ENCODE measurements around the gene CDH23.

CDH23 gene

DNA sequence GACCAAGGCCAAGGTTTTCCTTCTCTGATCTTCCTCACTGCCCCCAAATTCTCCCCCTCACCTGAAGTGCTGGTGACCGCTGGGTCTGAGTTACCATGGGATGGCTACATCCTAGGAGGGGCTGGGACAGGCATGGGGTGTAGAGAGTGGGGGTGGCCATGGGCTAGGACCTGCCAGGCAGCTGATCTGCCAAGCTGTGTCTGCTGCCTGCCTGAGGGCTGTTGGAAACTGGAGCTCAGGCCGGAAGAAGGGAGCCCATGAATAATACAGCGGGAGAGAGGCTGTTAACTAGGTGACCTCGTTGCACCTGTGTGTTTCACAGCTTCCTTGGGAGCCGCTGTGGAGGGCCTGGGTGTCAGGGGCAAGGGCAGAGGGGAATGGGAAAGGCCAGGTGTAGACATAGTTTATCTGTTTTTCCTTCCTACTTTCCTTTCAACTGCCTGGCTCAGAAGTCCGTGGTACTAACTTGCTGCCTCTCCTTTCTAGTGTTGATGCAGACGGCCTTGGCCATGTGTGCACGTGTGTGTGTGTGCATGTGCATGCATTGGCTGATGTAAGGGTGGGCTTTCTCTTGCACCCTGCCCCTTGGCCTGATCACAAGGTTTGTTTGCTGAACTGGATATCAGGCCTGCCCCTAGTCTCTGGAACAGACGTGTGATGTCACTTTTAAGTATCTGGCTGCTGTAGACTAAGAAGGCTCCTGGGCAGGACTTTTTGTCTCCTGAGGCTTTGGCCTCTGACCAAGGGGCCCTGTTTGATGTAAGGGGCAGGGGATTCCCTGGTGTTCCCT, 11.9 kb downstream of the CDH23 start:
- H3K36me3 ChIP-seq (ENCODE audit: insufficient read depth, low read depth, low read length), result no peaks in the 10 kb centered on the region
- H3K9ac ChIP-seq (ENCODE audit: low read depth, low read length), result no peak overlapping the region
- no peak overlapping the region for H3K27ac ChIP-seq (ENCODE audit: low read length)
- H3K4me3 ChIP-seq (ENCODE audit: low read length), result no peak overlapping the region
- peaks cover 9% of the 10 kb centered on the region for H3K9me3 ChIP-seq (ENCODE audit: insufficient read depth, low read depth, low read length)
- H3K4me1 ChIP-seq (ENCODE audit: insufficient read depth, low read length), result no peaks in the 10 kb centered on the region
- H3K27me3 ChIP-seq (ENCODE audit: insufficient read depth, low read length), result no peaks in the 10 kb centered on the region

DNA sequence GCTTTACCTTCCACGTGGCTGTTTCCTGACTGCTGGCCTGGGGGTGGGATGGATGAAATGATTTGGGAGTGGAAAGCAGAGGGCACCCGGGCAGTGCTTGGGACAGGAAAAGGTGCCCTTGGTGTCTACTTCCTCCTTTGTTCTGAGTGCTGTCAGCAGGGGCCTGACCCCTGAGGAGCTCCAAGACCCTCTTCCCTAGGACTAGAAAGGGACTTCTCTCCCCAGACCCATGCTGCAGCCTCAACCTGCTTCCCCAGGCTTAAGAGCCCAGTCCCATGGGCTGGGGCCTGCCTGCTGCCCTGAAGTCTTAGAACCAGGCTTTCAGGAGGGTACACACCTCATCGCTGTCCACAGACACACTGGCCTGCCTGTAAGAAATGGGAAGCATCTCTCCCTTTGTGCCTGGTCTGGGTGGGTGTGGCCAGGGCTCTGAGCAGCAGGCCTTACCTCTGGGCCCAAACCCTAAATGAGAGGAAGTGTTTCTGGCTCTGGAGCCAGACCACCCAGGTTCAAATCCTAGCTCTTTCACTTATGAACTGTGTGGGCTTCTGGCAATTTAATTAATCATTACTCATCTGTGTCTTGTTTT, 12.9 kb downstream of the CDH23 start:
- Histone ChIP-seq H3K4me3 (ENCODE audit: low read length) (no peak overlapping the region), H3K9me3 (ENCODE audit: insufficient read depth, low read depth, low read length) (peaks cover 9% of the 10 kb centered on the region), H3K27ac (ENCODE audit: low read length) (no peak overlapping the region), H3K9ac (ENCODE audit: low read depth, low read length) (no peak overlapping the region), H3K36me3 (ENCODE audit: insufficient read depth, low read depth, low read length) (no peaks in the 10 kb centered on the region), H3K27me3 (ENCODE audit: insufficient read depth, low read length) (no peaks in the 10 kb centered on the region), H3K4me1 (ENCODE audit: insufficient read depth, low read length) (no peaks in the 10 kb centered on the region)

DNA sequence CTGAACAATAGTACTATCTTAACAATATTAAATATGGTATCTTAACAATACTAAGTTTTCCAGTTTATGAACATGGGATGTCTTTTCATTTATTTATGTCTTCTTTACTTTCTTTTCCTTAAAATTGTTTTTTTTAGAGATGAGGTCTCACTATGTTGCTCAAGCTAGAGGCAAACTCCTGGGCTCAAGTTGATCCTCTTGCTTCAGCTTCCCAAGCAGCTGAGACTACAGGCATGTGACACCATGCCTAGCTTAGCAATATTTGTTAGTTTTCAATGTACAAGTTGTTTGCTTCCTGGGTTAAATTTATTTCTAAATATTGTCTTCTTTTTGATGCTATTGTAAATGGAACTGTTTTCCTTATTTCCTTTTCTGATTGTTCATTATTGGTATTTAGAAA, 16.9 kb downstream of the CDH23 start:
- Histone ChIP-seq H3K27me3 (ENCODE audit: insufficient read depth, low read length) (no peaks in the 10 kb centered on the region), H3K9ac (ENCODE audit: low read depth, low read length) (no peak overlapping the region), H3K27ac (ENCODE audit: low read length) (no peak overlapping the region), H3K9me3 (ENCODE audit: insufficient read depth, low read depth, low read length) (peaks cover 9% of the 10 kb centered on the region), H3K4me1 (ENCODE audit: insufficient read depth, low read length) (no peaks in the 10 kb centered on the region), H3K4me3 (ENCODE audit: low read length) (no peak overlapping the region), H3K36me3 (ENCODE audit: insufficient read depth, low read depth, low read length) (no peaks in the 10 kb centered on the region)

DNA sequence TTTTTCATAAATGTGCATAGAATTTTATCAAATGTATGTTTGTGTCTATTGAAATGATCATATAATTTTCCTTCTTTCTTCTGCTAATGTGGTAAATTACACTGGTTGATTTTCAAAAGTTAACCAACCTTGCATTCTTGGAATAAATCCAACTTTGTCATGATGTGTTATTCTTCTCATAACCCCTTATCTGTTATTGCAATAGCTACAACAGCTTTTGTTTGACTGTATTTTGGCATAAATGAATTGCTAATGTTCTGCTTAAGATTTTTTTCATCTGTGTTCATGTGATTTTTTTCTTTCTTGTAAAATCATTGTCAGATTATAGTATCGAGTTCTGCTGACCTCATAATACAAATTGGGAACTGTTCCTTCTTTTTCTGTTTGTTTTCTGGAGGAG, 17.6 kb downstream of the CDH23 start:
- Histone ChIP-seq H3K27ac (ENCODE audit: low read length) (no peak overlapping the region), H3K9me3 (ENCODE audit: insufficient read depth, low read depth, low read length) (peaks cover 9% of the 10 kb centered on the region), H3K9ac (ENCODE audit: low read depth, low read length) (no peak overlapping the region), H3K4me1 (ENCODE audit: insufficient read depth, low read length) (no peaks in the 10 kb centered on the region), H3K27me3 (ENCODE audit: insufficient read depth, low read length) (no peaks in the 10 kb centered on the region), H3K4me3 (ENCODE audit: low read length) (no peak overlapping the region), H3K36me3 (ENCODE audit: insufficient read depth, low read depth, low read length) (no peaks in the 10 kb centered on the region)

DNA sequence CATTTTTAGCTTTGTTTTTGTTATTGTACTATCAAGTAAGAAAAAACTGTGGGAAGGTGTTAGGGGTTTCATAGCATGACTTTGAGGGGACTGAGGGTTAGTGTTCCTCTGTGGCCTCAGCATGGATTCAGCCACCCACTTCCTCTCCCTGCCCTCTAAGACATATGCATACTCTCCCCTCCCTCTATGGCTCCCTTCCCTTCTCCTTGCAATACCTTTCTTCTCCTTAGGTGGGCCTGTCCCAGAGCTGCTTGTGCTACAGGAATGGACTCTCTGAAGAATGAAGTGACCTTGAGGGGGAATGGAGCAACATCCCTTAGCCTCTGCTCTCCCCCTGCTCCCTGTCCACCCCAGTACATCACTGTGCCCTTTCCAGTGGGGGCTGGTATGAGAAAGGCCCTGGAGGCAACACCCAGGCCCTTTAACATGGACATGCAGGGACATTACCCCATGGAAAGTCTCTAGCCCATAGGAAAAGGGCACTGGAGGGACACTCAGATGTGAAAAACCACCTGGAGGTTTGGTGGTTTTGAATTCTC, 22.4 kb downstream of the CDH23 start:
- no peaks in the 10 kb centered on the region for H3K27me3 ChIP-seq (ENCODE audit: insufficient read depth, low read length)
- H3K36me3 ChIP-seq (ENCODE audit: insufficient read depth, low read depth, low read length), result no peaks in the 10 kb centered on the region

DNA sequence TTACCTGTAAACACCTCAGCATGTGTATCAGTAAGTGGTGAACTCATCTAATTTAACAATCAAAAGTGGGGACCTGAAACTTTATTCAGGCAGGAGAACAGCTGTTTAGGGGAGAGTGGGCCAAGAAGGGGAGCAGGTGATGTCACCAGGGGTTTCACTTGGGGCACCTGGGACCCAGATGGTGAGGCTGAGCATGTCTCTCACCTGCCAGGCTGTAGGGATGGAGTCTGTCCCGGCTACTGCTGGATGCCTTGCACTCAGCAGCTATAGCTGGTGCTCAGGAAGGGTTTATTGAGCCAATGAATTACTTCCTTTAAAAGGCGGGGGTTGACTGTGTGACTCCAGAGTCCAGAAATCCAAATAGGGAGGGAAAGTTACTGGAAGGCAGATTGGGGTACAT, 23.0 kb downstream of the CDH23 start:
- no peak overlapping the region for H3K27ac ChIP-seq (ENCODE audit: low read length)
- no peaks in the 10 kb centered on the region for H3K9me3 ChIP-seq (ENCODE audit: insufficient read depth, low read depth, low read length)
- H3K4me3 ChIP-seq (ENCODE audit: low read length), result no peak overlapping the region
- H3K36me3 ChIP-seq (ENCODE audit: insufficient read depth, low read depth, low read length), result no peaks in the 10 kb centered on the region
- H3K9ac ChIP-seq (ENCODE audit: low read depth, low read length), result no peak overlapping the region
- no peaks in the 10 kb centered on the region for H3K4me1 ChIP-seq (ENCODE audit: insufficient read depth, low read length)
- no peaks in the 10 kb centered on the region for H3K27me3 ChIP-seq (ENCODE audit: insufficient read depth, low read length)

More for the DNA sequence above, 22.4 kb downstream of the CDH23 start:
- H3K9ac ChIP-seq (ENCODE audit: low read depth, low read length), result no peak overlapping the region
- no peaks in the 10 kb centered on the region for H3K4me1 ChIP-seq (ENCODE audit: insufficient read depth, low read length)
- H3K9me3 ChIP-seq (ENCODE audit: insufficient read depth, low read depth, low read length), result no peaks in the 10 kb centered on the region
- H3K27ac ChIP-seq (ENCODE audit: low read length), result no peak overlapping the region
- H3K4me3 ChIP-seq (ENCODE audit: low read length), result no peak overlapping the region

DNA sequence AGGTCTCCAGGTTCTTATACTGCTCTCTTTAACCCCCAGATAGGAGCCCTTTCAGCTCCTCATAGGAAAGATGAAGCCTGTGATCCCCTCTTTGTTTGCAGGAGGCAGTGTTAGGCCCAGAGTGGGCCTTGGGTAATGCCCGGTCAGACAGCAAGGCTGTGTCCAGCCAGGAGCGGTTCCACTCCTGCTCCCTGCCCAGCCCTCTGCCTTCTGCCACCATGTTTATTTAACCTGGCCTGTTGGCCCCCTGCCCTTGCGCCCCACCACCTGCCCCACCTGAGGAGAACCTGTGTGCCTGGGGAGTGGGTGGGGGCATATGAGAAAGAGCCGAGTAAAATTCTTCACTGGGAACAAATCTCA, 24.3 kb downstream of the CDH23 start:
- H3K27ac ChIP-seq (ENCODE audit: low read length), result no peak overlapping the region
- no peak overlapping the region for H3K4me3 ChIP-seq (ENCODE audit: low read length)
- no peaks in the 10 kb centered on the region for H3K27me3 ChIP-seq (ENCODE audit: insufficient read depth, low read length)
- no peak overlapping the region for H3K9ac ChIP-seq (ENCODE audit: low read depth, low read length)
- no peaks in the 10 kb centered on the region for H3K36me3 ChIP-seq (ENCODE audit: insufficient read depth, low read depth, low read length)
- H3K9me3 ChIP-seq (ENCODE audit: insufficient read depth, low read depth, low read length), result no peaks in the 10 kb centered on the region
- H3K4me1 ChIP-seq (ENCODE audit: insufficient read depth, low read length), result no peaks in the 10 kb centered on the region

DNA sequence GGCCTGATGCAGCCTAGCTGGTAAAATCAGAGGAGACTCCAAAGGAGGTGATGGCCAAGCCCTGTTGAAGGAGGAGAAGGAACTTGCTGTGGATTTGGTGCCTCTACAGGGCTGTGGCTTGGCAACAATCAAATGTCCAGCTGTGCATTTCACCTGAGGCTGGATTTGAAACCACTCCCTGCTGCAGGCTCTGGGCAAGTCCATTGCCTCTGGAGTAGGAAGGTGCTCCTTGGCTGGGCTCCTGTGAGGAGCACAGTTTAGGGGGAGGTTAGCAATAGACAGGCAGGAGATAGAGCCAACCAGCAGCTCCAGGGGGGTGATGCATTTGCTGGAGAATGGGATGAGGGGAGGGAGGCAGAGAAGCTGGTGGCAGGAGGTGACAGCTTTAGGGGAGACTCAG, 26.5 kb downstream of the CDH23 start:
- H3K27ac ChIP-seq (ENCODE audit: low read length), result no peak overlapping the region
- no peaks in the 10 kb centered on the region for H3K4me1 ChIP-seq (ENCODE audit: insufficient read depth, low read length)
- no peak overlapping the region for H3K4me3 ChIP-seq (ENCODE audit: low read length)
- H3K36me3 ChIP-seq (ENCODE audit: insufficient read depth, low read depth, low read length), result no peaks in the 10 kb centered on the region
- H3K9me3 ChIP-seq (ENCODE audit: insufficient read depth, low read depth, low read length), result no peaks in the 10 kb centered on the region
- H3K9ac ChIP-seq (ENCODE audit: low read depth, low read length), result no peak overlapping the region
- no peaks in the 10 kb centered on the region for H3K27me3 ChIP-seq (ENCODE audit: insufficient read depth, low read length)

DNA sequence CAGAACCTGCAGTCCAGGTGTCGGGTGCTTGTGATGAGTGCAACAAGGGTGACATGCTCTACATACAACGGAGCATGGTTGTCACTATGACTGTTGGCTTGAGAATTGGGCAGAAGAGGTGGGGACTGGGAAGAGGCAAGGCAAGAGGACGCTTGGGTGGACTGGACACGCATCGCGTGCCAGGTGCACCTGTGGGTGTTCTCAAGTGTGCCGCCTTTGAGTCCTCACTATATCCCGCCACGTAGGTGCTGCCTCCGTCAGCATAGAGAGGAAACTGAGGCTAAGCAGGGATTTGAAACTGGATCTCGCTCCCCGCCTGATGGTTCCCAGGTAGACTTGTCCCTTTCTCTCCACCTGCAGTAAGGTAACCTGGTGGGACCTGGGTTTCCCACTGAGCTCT, 27.2 kb downstream of the CDH23 start:
- H3K4me3 ChIP-seq (ENCODE audit: low read length), result no peak overlapping the region
- no peak overlapping the region for H3K9ac ChIP-seq (ENCODE audit: low read depth, low read length)
- no peak overlapping the region for H3K27ac ChIP-seq (ENCODE audit: low read length)
- no peaks in the 10 kb centered on the region for H3K36me3 ChIP-seq (ENCODE audit: insufficient read depth, low read depth, low read length)
- no peaks in the 10 kb centered on the region for H3K27me3 ChIP-seq (ENCODE audit: insufficient read depth, low read length)
- H3K4me1 ChIP-seq (ENCODE audit: insufficient read depth, low read length), result no peaks in the 10 kb centered on the region
- H3K9me3 ChIP-seq (ENCODE audit: insufficient read depth, low read depth, low read length), result no peaks in the 10 kb centered on the region

DNA sequence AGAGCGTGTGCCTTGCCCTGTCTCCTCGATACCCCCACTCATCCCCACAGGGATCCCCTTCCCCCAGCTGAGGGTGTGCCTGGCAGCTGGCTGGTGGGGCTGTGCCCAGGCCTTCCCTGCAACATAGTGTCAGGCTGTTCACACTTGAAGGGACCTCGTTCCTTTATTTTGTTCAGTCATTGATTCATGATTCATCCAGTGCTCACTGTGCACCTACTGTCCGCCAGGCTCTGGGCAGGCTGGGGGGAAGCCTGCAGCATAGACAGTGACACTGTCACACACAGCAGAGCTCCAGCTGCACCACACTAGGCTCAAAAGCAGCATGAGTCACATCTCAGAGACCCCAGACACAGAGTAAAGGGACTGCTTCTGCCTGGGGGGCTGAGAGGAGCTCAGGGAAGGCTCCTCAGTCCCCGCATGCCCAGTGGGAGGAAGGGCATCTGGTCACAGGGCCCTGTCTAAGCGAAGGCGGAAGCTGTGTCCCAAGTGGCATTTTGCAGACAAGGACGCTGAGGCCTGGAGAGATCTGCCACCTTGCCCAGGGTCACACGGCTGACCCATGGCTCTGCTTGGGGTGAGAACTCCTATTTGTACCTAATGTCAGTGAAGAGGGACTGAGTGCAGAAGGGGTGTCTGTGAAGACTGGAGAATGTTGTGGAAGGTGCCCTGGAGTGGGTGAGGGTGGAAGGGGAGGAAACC, 27.9 kb downstream of the CDH23 start:
- no peak overlapping the region for H3K27ac ChIP-seq (ENCODE audit: low read length)
- no peaks in the 10 kb centered on the region for H3K27me3 ChIP-seq (ENCODE audit: insufficient read depth, low read length)
- no peaks in the 10 kb centered on the region for H3K9me3 ChIP-seq (ENCODE audit: insufficient read depth, low read depth, low read length)
- no peaks in the 10 kb centered on the region for H3K36me3 ChIP-seq (ENCODE audit: insufficient read depth, low read depth, low read length)
- H3K4me3 ChIP-seq (ENCODE audit: low read length), result no peak overlapping the region
- no peak overlapping the region for H3K9ac ChIP-seq (ENCODE audit: low read depth, low read length)
- H3K4me1 ChIP-seq (ENCODE audit: insufficient read depth, low read length), result no peaks in the 10 kb centered on the region

DNA sequence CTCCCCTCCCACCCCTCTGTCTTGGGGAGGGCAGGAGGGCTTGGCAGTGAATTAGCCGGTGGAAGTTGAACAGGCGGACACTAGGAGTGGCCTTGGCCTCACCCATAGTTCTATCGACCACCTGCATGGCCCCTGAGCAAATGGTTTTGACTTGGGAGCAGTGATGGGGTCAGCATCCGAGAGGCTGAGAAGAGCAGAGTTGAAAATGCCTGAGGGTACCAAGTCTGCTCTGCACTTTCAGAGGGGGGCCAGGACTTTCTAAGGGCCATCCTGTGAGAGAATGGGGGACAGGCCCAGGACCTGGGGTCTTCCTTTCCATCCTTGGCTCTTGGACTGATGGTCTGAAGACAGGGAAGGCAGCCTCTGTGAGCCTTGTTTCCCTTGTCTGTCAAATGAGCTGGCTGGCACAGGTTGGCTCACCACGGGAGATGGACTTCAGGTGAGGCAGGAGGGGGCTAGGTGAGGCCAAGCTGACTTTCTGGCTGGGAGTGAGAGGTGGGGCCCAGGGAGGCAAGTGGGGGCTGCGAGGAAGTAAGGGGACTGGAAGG, 29.4 kb downstream of the CDH23 start:
- no peaks in the 10 kb centered on the region for H3K36me3 ChIP-seq (ENCODE audit: insufficient read depth, low read depth, low read length)
- H3K4me3 ChIP-seq (ENCODE audit: low read length), result no peak overlapping the region
- H3K27me3 ChIP-seq (ENCODE audit: insufficient read depth, low read length), result no peaks in the 10 kb centered on the region
- no peak overlapping the region for H3K9ac ChIP-seq (ENCODE audit: low read depth, low read length)
- H3K4me1 ChIP-seq (ENCODE audit: insufficient read depth, low read length), result no peaks in the 10 kb centered on the region
- no peak overlapping the region for H3K27ac ChIP-seq (ENCODE audit: low read length)
- H3K9me3 ChIP-seq (ENCODE audit: insufficient read depth, low read depth, low read length), result no peaks in the 10 kb centered on the region

Measured in iPS-20b (cell line).